Fibroblast of peridontal ligament (primary cell): Measurements from ENCODE around the gene LRRC42.

Experiments used
- DNase-seq: peaks from one replicate; pipeline ENCODE4 v3.0.0-alpha.2; 2010; ENCODE audit errors: extremely low read depth

LRRC42 gene

GRCh38 chr1:53942127-53942957 lies 3.8 kb upstream of the LRRC42 start:
- DNase-seq, result no peak

DNA sequence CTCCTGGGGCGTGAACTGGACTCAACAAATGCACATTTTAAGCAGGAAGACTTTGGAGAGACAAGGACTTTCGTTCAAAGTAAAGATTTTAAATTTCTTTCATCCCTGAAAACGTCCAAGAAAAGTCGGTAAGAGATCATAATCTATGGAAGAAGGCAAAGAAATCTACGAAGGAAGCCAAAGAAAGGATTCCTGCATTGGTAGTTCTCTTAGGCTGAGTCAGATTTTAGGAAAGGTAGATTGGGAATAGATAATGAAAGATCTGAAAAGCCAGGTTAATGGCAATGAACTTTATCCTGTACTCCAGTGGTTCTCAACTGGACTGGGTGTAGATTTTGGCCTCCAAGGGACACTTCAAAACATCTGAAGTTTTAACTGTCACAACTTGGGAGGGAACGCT lies 3.1 kb upstream of the LRRC42 start:
- DNase-seq, result no peak

GRCh38 chr1:53943490-53944043 lies 2.6 kb upstream of the LRRC42 start:
- no peak for DNase-seq

GRCh38 chr1:53944469-53945182 lies 1.5 kb upstream of the LRRC42 start:
- peak; percentile 22 for DNase-seq

DNA sequence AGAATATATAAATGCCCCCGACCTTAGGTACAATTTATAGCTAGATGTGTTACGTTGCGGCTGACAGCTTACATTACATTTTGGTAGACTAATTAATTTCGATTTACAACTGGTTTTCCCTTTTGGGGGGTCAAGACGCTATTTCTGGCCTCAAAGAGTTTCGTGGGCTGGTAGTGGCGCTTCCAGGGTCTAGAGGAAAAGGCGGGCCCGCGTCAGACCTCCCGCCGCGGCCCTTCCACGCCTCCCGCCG lies 1.0 kb upstream of the LRRC42 start:
- no peak for DNase-seq

DNA sequence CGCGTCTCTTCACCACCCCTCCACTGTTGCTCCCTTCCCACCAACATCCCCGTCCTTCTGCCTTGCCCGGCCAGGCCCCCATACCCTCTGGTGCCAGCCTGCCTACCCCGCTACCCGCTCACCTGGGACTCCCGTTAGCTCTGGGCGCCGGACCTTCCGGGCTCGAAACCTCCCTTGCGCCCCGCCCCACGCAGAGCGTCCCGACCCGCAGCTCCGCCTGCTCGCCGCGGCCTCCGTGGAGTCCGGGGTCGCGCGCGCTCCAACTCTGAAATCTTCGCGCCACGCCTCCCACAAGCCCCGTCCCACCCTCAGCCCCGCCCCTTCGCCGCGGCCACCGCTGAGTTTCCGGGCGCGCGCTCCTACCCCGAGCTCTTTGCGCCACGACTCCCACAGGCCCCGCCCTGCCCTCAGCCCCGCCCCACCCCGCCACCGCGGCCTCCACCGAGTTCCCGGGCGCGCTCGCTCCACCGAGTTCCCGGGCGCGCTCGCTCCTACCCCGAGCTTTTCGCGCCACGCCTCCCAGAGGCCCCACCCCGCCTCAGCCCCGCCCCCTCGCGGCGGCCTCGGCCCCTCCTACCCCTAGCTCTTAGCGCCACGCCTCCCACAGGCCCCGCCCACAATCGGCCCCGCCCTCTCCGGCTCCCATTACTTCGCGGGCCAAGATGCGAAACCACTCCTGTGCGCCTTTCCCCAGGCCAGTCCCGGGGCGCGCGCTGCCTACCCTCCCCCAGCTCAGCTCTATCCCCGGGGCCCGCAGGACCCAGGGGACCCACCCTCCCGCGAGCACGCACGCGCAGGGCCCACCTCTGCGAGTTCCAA lies 508 bp upstream of the LRRC42 start, which contains the start of gene IFT25:
TSS of gene IFT25 (minus strand) at position 267 of the 819 bp plus-strand sequence. CDS start 5,617 bp downstream, outside the sequence.
- peak; percentile 94 for DNase-seq

GRCh38 chr1:53947172-53947907 lies 1.2 kb downstream of the LRRC42 start:
- no peak for DNase-seq

DNA sequence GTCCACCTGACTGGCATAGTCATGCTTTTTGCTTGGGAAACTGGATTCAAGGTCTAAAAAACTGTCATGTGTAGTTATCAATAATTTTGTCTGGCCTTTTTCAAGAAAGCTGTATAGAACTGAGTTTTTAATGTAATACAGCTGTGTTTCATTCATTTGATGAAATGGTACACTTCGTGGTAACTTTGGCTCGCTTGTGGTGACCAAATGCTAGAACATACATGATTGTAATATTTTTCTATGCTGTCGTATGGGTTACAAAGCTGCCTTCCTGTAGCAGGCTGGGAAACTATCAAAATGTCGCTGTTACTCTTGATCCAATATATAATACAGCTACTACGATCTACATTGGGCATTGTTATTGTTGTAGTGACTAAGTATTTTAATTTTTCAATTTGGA lies 2.1 kb downstream of the LRRC42 start:
- peak; percentile 76 for DNase-seq

DNA sequence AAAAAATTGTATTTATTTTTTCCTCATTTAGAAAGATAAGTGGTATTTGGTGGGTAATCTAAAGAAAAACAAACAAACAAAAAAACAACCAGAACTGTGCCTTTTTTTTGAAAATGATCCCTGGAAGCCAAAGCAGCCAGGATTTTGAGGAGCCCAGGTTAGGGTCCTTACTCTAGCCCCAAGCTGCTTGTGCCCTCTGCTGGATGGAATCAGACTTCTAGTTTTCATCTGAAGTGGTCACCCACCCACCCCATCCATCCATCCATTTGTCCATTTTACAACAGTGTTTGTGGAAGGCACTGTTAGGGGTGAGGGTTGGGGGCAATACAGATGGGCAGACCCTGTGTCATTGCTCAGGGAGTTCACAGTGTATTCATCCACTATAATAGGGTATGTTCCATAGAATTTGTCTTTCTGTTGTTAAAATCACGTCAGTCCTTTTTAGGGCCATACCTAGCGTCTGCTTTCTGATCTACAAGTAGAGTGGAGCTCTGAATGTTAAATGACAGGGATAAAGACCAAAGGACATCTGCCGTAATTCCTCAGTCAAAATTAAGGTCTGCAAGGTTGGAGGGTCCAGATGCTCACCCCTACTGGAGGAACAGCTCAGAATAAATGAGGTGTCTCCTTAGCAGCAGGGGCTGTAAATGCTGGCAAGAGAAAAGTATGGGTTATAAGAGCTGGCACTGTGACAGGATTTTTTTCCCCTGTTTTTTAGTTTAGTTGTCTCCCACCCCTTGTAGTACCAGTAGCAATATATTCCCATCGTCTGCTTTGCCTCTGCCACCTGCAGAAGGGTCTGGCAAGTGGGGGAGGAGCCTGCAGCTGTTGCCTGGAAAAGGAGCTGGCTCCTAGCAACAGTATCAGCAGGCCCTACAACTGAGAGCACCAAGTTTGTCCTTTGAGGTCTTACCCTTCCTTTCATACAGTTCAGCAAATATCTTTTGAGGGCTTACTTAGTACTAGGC lies 3.2 kb downstream of the LRRC42 start:
- peak; percentile 67 for DNase-seq

DNA sequence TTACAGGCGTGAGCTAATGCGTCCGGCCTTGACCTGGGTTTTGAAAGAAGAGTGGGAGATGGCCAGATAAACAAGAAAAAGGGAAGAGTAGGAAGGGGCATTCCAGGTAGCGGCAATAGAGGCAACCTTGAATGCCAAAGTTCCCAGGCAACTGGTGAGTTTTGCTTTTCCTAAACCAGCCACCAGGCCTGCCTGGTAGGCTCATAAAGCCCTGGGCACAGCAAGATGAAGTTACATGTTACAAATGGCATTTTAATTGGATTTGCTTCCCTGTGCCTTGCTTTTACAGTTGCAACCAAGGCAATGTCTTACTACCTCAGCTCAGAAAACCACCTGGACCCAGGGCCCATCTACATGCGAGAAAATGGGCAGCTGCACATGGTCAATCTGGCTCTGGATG lies 5.5 kb downstream of the LRRC42 start:
- no peak for DNase-seq

- DNase-seq, result no peak
These were observed 8.0 kb downstream of the LRRC42 start for GRCh38 chr1:53954128-53954527.

DNA sequence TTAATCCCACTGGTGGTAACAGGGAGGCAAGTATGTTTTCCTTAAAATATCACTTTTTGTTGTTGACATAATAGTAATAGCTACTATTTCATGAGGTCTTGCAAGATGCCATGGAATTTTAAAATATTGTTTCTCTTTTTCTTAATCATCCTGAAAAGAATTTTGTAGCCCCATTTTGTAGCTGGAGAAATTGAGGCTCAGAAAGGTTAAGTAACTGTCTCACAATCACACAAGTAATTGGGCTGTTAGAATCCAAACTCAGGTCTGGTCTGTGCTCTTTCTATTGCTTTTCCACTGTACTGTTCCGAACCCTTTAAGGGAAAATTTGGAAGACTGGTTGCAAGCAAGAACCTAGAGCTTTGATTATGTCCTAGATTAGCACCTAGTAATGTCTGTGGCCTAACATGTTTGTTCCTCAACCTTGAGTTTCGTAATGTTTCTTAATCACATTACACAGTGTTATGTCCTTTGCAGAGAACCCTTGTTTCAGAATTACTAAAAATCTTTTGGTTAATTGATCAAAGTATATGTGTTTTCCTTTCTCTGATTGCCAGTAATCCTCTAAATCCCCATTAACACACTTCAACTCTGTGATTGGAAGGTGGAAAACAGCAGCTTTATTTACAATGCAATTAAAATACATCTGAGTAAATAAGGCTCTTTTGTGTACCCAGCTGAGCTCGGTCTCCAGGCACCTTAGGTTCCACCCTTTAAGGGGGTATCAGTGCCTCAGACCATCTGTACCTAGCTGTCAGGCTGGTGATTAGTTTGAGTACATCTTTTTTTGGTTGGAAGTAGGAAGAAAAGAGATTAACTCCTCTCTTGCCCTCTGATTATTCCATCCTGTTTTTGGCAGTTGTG lies 10.4 kb downstream of the LRRC42 start:
- no peak for DNase-seq

DNA sequence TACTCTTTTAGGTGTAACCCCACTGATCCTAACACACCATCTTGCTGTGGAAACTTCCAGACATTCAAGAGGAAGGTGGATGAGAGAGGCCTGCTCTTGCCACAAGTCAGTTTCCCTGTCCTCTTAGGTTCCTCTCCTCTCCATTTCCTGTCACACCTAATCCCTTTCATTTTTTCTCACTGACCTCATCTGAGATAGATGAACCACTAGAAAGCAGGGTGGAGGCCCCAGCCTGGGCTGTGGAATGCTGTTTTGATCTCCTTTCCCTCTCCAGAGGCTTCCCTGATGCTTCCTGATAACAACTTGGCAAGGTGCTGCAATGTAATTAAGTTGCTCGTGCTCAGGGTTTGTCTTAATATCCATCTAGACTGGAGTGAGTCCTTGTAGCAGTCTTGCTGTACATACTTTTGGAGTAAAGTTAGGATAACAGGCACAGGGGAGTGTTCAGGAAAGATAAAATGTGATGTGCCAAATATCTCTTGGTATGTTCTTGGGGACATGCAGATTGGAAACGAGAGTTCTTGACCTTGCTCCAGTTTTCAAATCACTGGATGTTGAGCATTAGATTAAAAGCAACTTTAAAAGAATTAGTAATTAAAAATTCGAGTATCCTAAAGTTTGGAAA lies 11.2 kb downstream of the LRRC42 start:
- no peak for DNase-seq

DNA sequence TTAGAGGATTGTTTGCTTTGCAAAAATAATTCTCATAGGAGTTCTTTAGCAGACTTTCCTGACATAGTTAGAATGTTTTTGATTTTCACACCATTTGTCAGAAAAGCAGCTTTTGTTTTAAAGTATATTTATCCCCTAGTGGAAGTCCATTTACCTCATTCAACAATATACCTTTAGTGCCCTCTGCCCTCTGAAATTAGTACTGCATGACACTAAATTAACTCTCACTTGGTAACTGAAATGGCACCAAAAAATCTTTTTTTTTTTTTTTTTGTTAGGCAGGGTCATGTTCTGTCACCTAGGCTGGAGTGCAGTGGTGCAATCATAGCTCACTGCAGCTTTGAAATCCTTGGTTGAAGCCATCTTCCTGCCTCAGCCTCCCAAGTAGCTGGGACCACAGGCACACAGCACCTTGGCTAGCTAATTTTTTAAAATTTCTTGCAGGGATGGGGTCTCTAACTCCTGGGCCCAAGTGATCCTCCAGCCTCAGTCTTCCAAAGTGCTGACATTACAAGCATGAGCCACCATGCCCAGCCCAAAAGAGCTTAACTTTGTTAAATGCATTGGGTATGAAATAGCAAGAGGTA lies 13.6 kb downstream of the LRRC42 start:
- DNase-seq, result peak; percentile 46

GRCh38 chr1:53962395-53962794 lies 16.2 kb downstream of the LRRC42 start:
- no peak for DNase-seq

- DNase-seq, result no peak
These were observed 17.3 kb downstream of the LRRC42 start for GRCh38 chr1:53963460-53963859.

DNA sequence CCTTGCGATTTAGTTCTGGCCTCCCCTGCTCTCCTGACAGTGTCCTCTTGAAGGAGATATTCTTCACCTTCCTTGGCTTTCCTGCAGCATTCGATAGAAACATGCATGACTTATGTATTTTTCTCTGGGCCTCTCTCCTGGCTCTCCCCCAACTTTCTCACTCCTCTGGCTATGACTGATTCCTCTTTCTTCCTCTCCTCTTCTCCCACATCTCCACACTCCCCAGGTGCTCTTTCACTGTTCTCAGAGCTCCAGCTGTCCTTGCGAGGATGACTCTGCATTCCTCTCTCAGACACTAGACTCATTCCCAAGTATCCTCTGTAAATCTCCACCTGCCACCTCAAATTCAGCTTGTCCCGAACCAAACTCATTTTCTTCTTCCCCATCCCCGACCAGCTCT lies 18.0 kb downstream of the LRRC42 start:
- no peak for DNase-seq

DNA sequence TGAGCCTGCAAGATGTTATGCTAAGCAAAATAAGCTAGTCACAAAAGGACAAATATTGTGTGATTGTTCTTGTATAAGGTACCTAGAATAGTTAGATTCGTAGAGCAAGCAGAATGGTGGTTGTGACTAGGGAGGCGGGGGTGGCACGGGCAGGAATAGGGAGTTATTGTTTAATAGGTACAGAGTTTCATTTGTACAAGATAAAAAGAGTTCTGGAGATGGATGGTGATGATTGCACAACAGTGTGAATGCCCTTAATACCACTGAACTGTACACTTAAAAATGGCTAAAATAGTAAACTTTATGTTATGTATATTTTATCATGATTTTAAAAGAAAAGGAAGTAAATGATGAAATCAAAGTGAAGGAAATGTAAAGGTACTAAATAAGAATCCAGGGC lies 20.6 kb downstream of the LRRC42 start:
- DNase-seq, result no peak
